Right lobe of liver (tissue), 6 donors: ENCODE results near the gene CC2D1B. TPM values are rescaled to one million over a fixed set of nuclear protein-coding genes. Genes with fewer than 3 reads are reported as not detected.

Source experiments
- ATAC-seq, 4 donors: fragments of 200-7000 bp; cut with Tn5 transposase; one replicate each; pipeline ENCODE4 v1.9.1; 2020; ENCODE audit warnings: mild to moderate bottlenecking in 4 of 4, moderate library complexity in 4 of 4
- DNase-seq, 3 donors: peaks; one replicate each; pipeline ENCODE4 v3.0.0-alpha.2; 2020
- H3K27ac ChIP-seq, 3 donors: fragments of 200-600 bp; one replicate each; pipeline ENCODE4 v1.8.0; 2022
- H3K27me3 ChIP-seq, 2 donors: fragments of 200-600 bp; one replicate each; pipeline ENCODE4 v1.8.0; 2022
- H3K36me3 ChIP-seq, 4 donors: fragments of 200-600 bp; sonication (generic) in 1 of 4; one replicate each; pipeline versions ENCODE4 v1.5.1 to v1.8.0; 2017 to 2022; ENCODE audit warnings: control low read depth in 1 of 4
- H3K4me1 ChIP-seq, 4 donors: fragments of 200-600 bp; sonication (generic) in 1 of 4; one replicate each; pipeline versions ENCODE4 v1.5.1 to v1.8.0; 2017 to 2022; ENCODE audit warnings: control low read depth in 1 of 4
- H3K4me3 ChIP-seq, 3 donors: fragments of 200-600 bp; one replicate each; pipeline ENCODE4 v1.8.0; 2022
- H3K9me3 ChIP-seq, 4 donors: fragments of 200-600 bp; sonication (generic) in 1 of 4; one replicate each; pipeline versions ENCODE4 v1.5.1 to v1.8.0; 2017 to 2022; ENCODE audit warnings: control low read depth in 1 of 4
- POLR2A ChIP-seq: fragments of 450-650 bp; IDR thresholded peaks from one replicate; pipeline ENCODE4 v1.6.1; 2017; ENCODE audit warnings: antibody characterized with exemption, mild to moderate bottlenecking
- WGBS: methylation state at CpG from one replicate; pipeline ENCODE4 v1.1.6; 2018; ENCODE audit warnings: low coverage, low lambda C conversion rate; ENCODE audit not compliant: insufficient coverage; ENCODE audit errors: missing lambda C conversion rate; 5-methylcytosine and 5-hydroxymethylcytosine counted together
- intact Hi-C, 2 donors: fragments of 100-400 bp; cut with DNase I; formaldehyde crosslinking; loops; one replicate each; pipeline versions ENCODE4 v1.11.2 to v1.14.1; 2022
- total RNA-seq, 6 experiments: library from RNA; depleted of rRNA in 2 of 6; stranded (reverse); fragments of >200 nt in 2 of 6; fragmentation: NEBNext Ultra II Directional in 3 of 6; extraction: Animal tissue kit (Norgen Biotek cat#: 25700) in 3 of 6; gene quantifications; one replicate each; pipeline versions ENCODE4 v1.1.0 to v1.2.4, GENCODE V29; 2016 to 2023
- TF ChIP-seq, protein P1 (sequence below), 4 donors: fragments of 200-600 bp in 3 of 4; fragments of 450-650 bp in 1 of 4; IDR thresholded peaks; one replicate each; pipeline versions ENCODE4 v1.5.1 to v1.8.0; 2016 to 2022; ENCODE audit warnings: antibody characterized with exemption in 4 of 4, mild to moderate bottlenecking in 2 of 4
- donor health status: DM: no; HTN: yes; CAD: no.
- donor health status: DM: no; HTN: no; CAD: no.
- donor health status: DM: no; HTN: no; CAD: no.
- donor health status: DM: no; HTN: yes; CAD: no.
- donor health status: DM: no; HTN: yes; CAD: no.

CC2D1B gene
- total RNA-seq, 6 experiments from 2014 or later: 11.8 to 18.0 (median 15.1) TPM

DNA sequence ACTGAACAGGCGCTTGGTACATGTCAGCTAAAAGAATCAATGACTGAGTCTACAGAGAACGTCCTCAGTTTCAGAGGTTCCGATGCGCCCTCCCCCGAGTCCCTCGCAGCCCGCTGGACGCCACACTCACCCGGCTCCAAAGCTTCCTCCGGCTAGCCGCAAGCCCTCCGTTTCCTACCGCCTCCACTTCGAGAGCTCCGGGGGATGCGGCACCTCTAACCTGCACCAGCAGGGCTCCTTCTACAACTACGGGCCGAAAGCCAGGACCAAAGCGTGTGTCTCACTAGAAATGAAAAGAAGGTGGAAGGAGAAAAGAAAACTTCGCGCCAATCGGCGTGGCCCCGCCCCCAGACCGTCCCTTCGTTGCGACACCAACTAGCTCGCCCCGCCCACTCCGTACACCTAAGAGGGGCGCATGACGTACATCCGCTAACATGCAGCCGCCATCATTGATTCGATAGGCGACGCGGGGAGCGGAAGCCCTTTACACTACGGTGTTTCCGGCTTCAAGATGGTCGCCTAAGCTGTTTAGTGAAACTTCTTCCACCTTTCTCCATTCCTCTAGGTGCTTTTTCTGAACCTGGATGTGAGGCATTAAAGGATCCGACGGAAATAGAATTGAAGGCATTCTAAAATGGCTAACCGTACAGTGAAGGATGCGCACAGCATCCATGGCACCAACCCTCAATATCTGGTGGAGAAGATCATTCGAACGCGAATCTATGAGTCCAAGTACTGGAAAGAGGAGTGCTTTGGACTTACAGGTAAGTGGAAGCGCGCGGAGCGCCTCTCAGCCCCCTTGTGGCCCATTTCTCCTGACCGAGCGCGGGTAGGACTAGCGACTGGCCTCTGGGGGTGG is 38.3 kb upstream of the CC2D1B start, which contains the start of the genes ORC1 and PRPF38A:
ORC1 (minus strand) TSS at position 308 of the 859 bp plus-strand sequence. CDS start 2,200 bp downstream, outside the sequence.
PRPF38A (plus strand) TSS at position 487 of the 859 bp plus-strand sequence; CDS start at position 635, 148 bp downstream.
- ATAC-seq: peak; percentile 98 to 99 (median 99)
- H3K4me1 ChIP-seq: peaks cover 0 to 26% (median 4%) of the 10 kb centered on the region in 4 donors
- H3K27me3 ChIP-seq: no peaks in the 10 kb centered on the region
- no peaks in the 10 kb centered on the region for H3K9me3 ChIP-seq
- intact Hi-C loops: loop anchor here in 1 of 2 donors (10.0 kb wide), 1 partner anchor 280 kb away; no protein-coding TSS in a partner anchor
- H3K36me3 ChIP-seq: peaks cover 0 to 16% (median 4%) of the 10 kb centered on the region in 4 donors
- peak within 1 kb of the TSS; percentile 84 to 89 (median 85) for H3K4me3 ChIP-seq
- 0% methylated on average over 36 of the region's 57 CpGs for WGBS
- H3K27ac ChIP-seq: peak within 1 kb of the TSS; percentile 79 to 87 (median 81)
- TF ChIP-seq, protein P1, sequence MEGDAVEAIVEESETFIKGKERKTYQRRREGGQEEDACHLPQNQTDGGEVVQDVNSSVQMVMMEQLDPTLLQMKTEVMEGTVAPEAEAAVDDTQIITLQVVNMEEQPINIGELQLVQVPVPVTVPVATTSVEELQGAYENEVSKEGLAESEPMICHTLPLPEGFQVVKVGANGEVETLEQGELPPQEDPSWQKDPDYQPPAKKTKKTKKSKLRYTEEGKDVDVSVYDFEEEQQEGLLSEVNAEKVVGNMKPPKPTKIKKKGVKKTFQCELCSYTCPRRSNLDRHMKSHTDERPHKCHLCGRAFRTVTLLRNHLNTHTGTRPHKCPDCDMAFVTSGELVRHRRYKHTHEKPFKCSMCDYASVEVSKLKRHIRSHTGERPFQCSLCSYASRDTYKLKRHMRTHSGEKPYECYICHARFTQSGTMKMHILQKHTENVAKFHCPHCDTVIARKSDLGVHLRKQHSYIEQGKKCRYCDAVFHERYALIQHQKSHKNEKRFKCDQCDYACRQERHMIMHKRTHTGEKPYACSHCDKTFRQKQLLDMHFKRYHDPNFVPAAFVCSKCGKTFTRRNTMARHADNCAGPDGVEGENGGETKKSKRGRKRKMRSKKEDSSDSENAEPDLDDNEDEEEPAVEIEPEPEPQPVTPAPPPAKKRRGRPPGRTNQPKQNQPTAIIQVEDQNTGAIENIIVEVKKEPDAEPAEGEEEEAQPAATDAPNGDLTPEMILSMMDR (IDR thresholded peaks at IDR 0.05): peak; percentile 31 to 49 (median 36)
- no peak for TF ChIP-seq POLR2A
- peak; percentile 97 to 98 (median 97) for DNase-seq

DNA sequence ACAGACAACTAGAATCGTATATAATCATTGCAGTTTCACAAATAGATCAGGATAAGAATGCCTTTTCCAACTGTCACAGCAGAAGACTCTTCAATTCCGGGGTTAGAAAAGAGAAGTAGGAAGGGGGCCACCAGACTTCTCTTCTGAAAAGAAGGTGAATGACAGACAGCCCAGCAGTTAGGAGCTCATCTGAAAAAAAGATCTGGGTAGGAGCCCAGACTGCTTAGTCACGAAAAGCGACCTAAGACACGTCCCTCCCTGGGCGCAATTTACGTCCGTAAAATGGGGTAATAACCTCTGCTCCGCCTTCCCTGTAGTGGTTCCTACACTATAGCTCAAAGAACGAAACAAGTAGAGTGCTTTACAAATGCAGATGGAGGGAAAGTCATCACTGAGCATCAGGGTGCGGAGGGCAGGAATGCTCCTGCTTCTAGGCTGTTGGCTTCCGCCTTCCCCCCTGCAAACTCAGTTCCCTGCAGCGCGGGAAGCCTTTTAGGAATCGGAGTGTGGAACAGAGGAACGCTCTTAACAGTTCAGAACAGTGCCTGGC is 37.6 kb upstream of the CC2D1B start:
- peaks cover 0 to 26% (median 4%) of the 10 kb centered on the region in 4 donors for H3K4me1 ChIP-seq
- H3K4me3 ChIP-seq: peak overlapping the region; percentile 84 to 89 (median 85)
- H3K9me3 ChIP-seq: no peaks in the 10 kb centered on the region
- 0% methylated on average over 16 of the region's 16 CpGs for WGBS
- H3K27ac ChIP-seq: peak overlapping the region in 2 of 3 donors; percentile 79 to 87
- no peaks in the 10 kb centered on the region for H3K27me3 ChIP-seq
- ATAC-seq: peak in 3 of 4 donors; percentile 15 to 54 (median 32)
- TF ChIP-seq, protein P1 (IDR thresholded peaks at IDR 0.05): no peak
- TF ChIP-seq POLR2A: no peak
- H3K36me3 ChIP-seq: peaks cover 0 to 9% (median 0%) of the 10 kb centered on the region in 4 donors
- DNase-seq: no peak
- intact Hi-C loops: loop anchor here in 1 of 2 donors (10.0 kb wide), 1 partner anchor 281 kb away; no protein-coding TSS in a partner anchor

DNA sequence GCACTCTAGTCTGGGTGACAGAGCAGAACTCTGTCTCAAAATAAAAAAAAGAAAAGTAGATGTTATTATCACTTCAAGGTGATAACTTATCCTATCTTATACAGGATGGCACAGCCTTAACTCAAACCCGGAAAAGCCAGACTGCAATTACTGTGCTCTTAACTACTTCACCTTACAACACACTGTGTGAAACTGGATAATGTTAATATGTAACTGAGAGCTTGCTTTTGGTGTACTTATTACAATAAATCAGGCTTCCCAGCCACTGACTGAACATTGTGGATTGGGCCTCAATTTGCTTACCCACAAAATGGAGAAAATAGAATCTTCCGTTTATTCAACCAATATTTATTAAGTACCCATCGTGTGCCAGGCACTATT is 36.8 kb upstream of the CC2D1B start:
- intact Hi-C loops: loop anchor here in 1 of 2 donors (10.0 kb wide), 1 partner anchor 282 kb away; no protein-coding TSS in a partner anchor
- Histone ChIP-seq H3K36me3 (peaks cover 0 to 1% (median 0%) of the 10 kb centered on the region in 4 donors), H3K27me3 (no peaks in the 10 kb centered on the region), H3K4me3 (no peak overlapping the region), H3K27ac (no peak overlapping the region), H3K9me3 (no peaks in the 10 kb centered on the region), H3K4me1 (peaks cover 0 to 26% (median 4%) of the 10 kb centered on the region in 4 donors)
- peak in 1 of 4 donors; percentile 37 for ATAC-seq
- WGBS: 23% methylated on average over 3 of the region's 3 CpGs
- no peak for TF ChIP-seq POLR2A
- TF ChIP-seq, protein P1 (IDR thresholded peaks at IDR 0.05): no peak
- no peak for DNase-seq

DNA sequence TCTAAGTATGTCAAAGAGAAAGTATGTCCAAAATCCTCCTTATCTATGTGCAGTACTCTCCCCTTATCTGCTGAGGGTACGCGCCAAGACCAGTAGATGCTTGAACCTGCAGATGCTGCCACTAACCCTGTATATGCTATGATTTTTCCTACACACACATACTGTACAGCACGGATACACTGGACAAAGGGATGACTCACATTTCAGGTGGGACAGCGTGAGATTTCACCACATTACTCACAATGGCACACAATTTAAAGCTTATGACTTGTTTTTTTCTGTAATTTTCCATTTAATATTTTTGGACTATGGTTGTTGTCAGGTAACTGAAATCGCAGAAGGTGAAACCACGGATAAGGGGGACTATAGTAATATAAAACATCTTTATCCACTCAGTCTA is 34.1 kb upstream of the CC2D1B start:
- no peak overlapping the region for H3K4me3 ChIP-seq
- peaks cover 0 to 11% (median under 1%) of the 10 kb centered on the region in 4 donors for H3K4me1 ChIP-seq
- H3K36me3 ChIP-seq: no peaks in the 10 kb centered on the region
- ATAC-seq: no peak
- H3K27me3 ChIP-seq: no peaks in the 10 kb centered on the region
- H3K9me3 ChIP-seq: no peaks in the 10 kb centered on the region
- no peak for DNase-seq
- H3K27ac ChIP-seq: no peak overlapping the region
- intact Hi-C loops: loop anchor here in 1 of 2 donors (10.0 kb wide), 1 partner anchor 285 kb away; no protein-coding TSS in a partner anchor
- WGBS: 95% methylated on average over 6 of the region's 6 CpGs
- TF ChIP-seq, protein P1 (IDR thresholded peaks at IDR 0.05): no peak
- TF ChIP-seq POLR2A: no peak
